ENCODE results near the gene SCN1A. TPM values are rescaled to one million over a fixed set of nuclear protein-coding genes. Genes with fewer than 3 reads are reported as not detected.

The SCN1A gene
- total and polyA plus RNA-seq, 2 of the 8 experiments (the other 6 are each of a cell fraction or from before 2014, with no cell fraction given) = 0.18 to 1.9 TPM

DNA sequence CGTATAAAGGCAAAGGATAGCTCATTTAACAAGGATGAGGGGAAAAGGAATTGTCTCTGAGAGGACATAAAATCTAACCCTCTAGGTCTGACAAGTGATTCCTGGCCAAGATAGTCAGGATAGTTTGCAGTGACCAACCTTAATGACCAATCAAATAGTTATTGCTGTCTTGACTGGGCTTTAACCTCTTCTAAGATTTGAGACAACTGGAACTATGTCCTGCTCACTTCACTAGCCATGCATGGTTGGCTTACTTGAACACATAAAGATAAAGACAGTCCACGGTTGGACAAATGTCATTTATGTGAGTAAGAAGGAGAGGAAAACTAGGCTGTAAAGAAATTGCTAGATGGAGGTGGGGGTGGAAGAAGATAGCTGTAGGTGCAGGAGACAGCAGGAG, 53.8 kb downstream of the SCN1A start:
- H3K4ac ChIP-seq (replicated peaks; ENCODE audit: insufficient read length, low read depth, low read length) = no peak overlapping the region
- no peak overlapping the region for H2BK5ac ChIP-seq (ENCODE audit: low read depth, low read length)
- FAIRE-seq (no peak), DNase-seq (ENCODE audit: low read depth in 1 of 2, low spot score in 2 of 2) (no peak)
- WGBS, 2 experiments (ENCODE audit: extremely low coverage in 1 of 2, insufficient coverage in 1 of 2, insufficient read length in 1 of 2, insufficient replicate concordance in 2 of 2, low coverage in 1 of 2, low lambda C conversion rate in 2 of 2, missing lambda C conversion rate in 1 of 2) = 79% methylated on average over 2 of the region's 2 CpGs; no CpG with 5 or more reads in 1 of the 2 experiments
- no peaks in the 10 kb centered on the region for H3K79me2 ChIP-seq (ENCODE audit: control insufficient read depth in 1 of 2, insufficient read depth in 2 of 2, low read length in 2 of 2)
- no peak overlapping the region for H4K91ac ChIP-seq (replicated peaks; ENCODE audit: insufficient read length, low read length)
- ChIA-PET POLR2A (ENCODE audit: partially characterized antibody) (no interaction called here), CTCF (ENCODE audit: partially characterized antibody) (interaction anchor here (0.6 to 2.9 kb wide), 5 partner anchors 17 to 103 kb away, joined by 3 to 11 read pairs (median 5); no protein-coding TSS in a partner anchor)
- no peak overlapping the region for H2BK15ac ChIP-seq (ENCODE audit: low read length)
- no peak overlapping the region for H3K4me2 ChIP-seq (ENCODE audit: insufficient read depth in 1 of 2, low read depth in 2 of 2, low read length in 2 of 2)
- no peak overlapping the region for H4K8ac ChIP-seq (ENCODE audit: extremely low read depth, insufficient read depth, low read length)
- no peak overlapping the region for H3K27ac ChIP-seq (ENCODE audit: low read depth, low read length)
- H2AFZ ChIP-seq (ENCODE audit: low read length) = no peak overlapping the region
- H3K4me1 ChIP-seq (replicated peaks in 1 of 4; ENCODE audit: control insufficient read depth in 3 of 4, insufficient read depth in 4 of 4, low read length in 3 of 4) = no peaks in the 10 kb centered on the region
- H2BK120ac ChIP-seq (replicated peaks; ENCODE audit: low read depth, low read length) = no peak overlapping the region
- no peaks in the 10 kb centered on the region for H4K20me1 ChIP-seq (replicated peaks in 1 of 2; ENCODE audit: control insufficient read depth in 1 of 2, insufficient read depth in 2 of 2, low read length in 2 of 2)
- H2BK20ac ChIP-seq (ENCODE audit: low read length) = no peak overlapping the region
- H3K18ac ChIP-seq (ENCODE audit: extremely low read depth, low read length) = no peak overlapping the region
- H3K9me3 ChIP-seq (ENCODE audit: insufficient read depth in 2 of 2, low read depth in 1 of 2, low read length in 1 of 2) = no peaks in the 10 kb centered on the region
- H2BK12ac ChIP-seq (ENCODE audit: low read depth, low read length) = no peak overlapping the region
- no peaks in the 10 kb centered on the region for H3K79me1 ChIP-seq (ENCODE audit: low read depth, low read length)
- no peaks in the 10 kb centered on the region for H3K23me2 ChIP-seq (ENCODE audit: low read depth, low read length)
- H3K14ac ChIP-seq (ENCODE audit: insufficient read length) = no peak overlapping the region
- H4K5ac ChIP-seq (ENCODE audit: insufficient read length, low read depth, low read length) = no peak overlapping the region
- H3K56ac ChIP-seq (replicated peaks; ENCODE audit: insufficient read length, low read depth, low read length) = no peak overlapping the region
- no peak overlapping the region for H3K9ac ChIP-seq (replicated peaks in 1 of 4; ENCODE audit: extremely low read depth in 1 of 4, low read depth in 3 of 4, low read length in 3 of 4)
- H3K36me3 ChIP-seq (ENCODE audit: control insufficient read depth in 2 of 4, insufficient read depth in 4 of 4, low read length in 3 of 4) = no peaks in the 10 kb centered on the region
- H3K27me3 ChIP-seq (replicated peaks in 1 of 4; ENCODE audit: control insufficient read depth in 3 of 4, extremely low read depth in 1 of 4, insufficient read depth in 3 of 4, low read length in 3 of 4) = no peaks in the 10 kb centered on the region
- no peak overlapping the region for H3K4me3 ChIP-seq (ENCODE audit: extremely low read depth in 1 of 4, insufficient read depth in 2 of 4, low read depth in 3 of 4, low read length in 4 of 4)
- no peak overlapping the region for H2AK5ac ChIP-seq (ENCODE audit: low read depth, low read length)
- H3K23ac ChIP-seq (ENCODE audit: insufficient read length) = no peak overlapping the region
